Motor neuron (in vitro differentiated cells): ENCODE results near the gene TSHZ1. TPM values are rescaled to one million over a fixed set of nuclear protein-coding genes. Genes with fewer than 3 reads are reported as not detected.
A peak's percentile ranks its signal among the peaks of the same experiment; 100 is the strongest.

ENCODE experiments used
- ATAC-seq, 8 experiments: fragments of 200-7000 bp; cut with Tn5 transposase; replicated peaks in 6 of 8; 2 replicates each; pipeline ENCODE4 v1.8.0; 2021; ENCODE audit warnings: mild to moderate bottlenecking in 8 of 8, moderate library complexity in 8 of 8
- H3K27ac ChIP-seq, 2 donors: fragments of 250-450 bp; sonication (Bioruptor Pico); 2 replicates each; pipeline ENCODE4 v1.9.0; 2021; ENCODE audit warnings: antibody characterized with exemption in 2 of 2, mild to moderate bottlenecking in 2 of 2, moderate library complexity in 1 of 2
- H3K4me1 ChIP-seq, 2 donors: fragments of 250-450 bp; sonication (Bioruptor Pico); replicated peaks in 1 of 2; 2 replicates each; pipeline ENCODE4 v1.6.1; 2021; ENCODE audit warnings: antibody characterized with exemption in 2 of 2, mild to moderate bottlenecking in 2 of 2, moderate library complexity in 1 of 2
- H3K4me3 ChIP-seq, 5 donors: fragments of 250-450 bp; sonication (Bioruptor Pico); 2 replicates each; pipeline ENCODE4 v1.9.0; 2021; ENCODE audit warnings: antibody characterized with exemption in 5 of 5, mild to moderate bottlenecking in 5 of 5, moderate library complexity in 4 of 5
- WGBS, 10 experiments: fragments of 450-650 bp; shearing (Covaris generic); methylation state at CpG; one replicate each; pipeline ENCODE4 v1.0.0; 2022; 5-methylcytosine and 5-hydroxymethylcytosine counted together
- in situ Hi-C, 9 experiments: fragments of 400-800 bp; cut with MboI; loops; one replicate each; pipeline ENCODE4 v1.15.0; 2021; ENCODE audit warnings: low sequenced_read_pairs in 9 of 9, low pct_unique_long_range_greater_than_20kb in 2 of 9; ENCODE audit not compliant: unreplicated experiment in 9 of 9
- total RNA-seq, 8 experiments: library from RNA; unstranded; fragments of 300-600 nt; gene quantifications; 2 replicates each; pipeline versions ENCODE4 v1.2.3 to v1.2.4, GENCODE V29; 2022

Gene TSHZ1
- total RNA-seq, 8 experiments from 2014 or later: 6.5 to 106 (median 53.4) TPM

- ATAC-seq: no peak
- Histone ChIP-seq H3K4me1 (peaks cover 22% of the 10 kb centered on the region in 2 donors), H3K27ac (no peak overlapping the region), H3K4me3 (no peak overlapping the region)
- WGBS, 10 experiments: 53 to 100% (median 87%) methylated on average over 1 to 10 of the region's 20 CpGs
- in situ Hi-C loops: no loop called here
Measured at GRCh38 chr18:75280427-75281280, 70.1 kb downstream of the TSHZ1 start.

GRCh38 chr18:75282746-75283145 is 72.1 kb downstream of the TSHZ1 start:
- no peak for ATAC-seq
- WGBS, 10 experiments: 97 to 100% (median 100%) methylated on average over 2 to 5 of the region's 15 CpGs; no CpG with 5 or more reads in 7 of the 10 experiments
- Histone ChIP-seq H3K27ac (no peak overlapping the region), H3K4me3 (no peak overlapping the region), H3K4me1 (peaks cover 6 to 7% of the 10 kb centered on the region in 2 donors)
- in situ Hi-C loops: no loop called here

- in situ Hi-C loops: no loop called here
- 90 to 100% (median 100%) methylated on average over 1 to 3 of the region's 7 CpGs; no CpG with 5 or more reads in 3 of the 10 experiments for WGBS, 10 experiments
- ATAC-seq: peak in 5 of 8 experiments; percentile 41 to 76 (median 57)
- peak overlapping the region in 1 of 2 donors; percentile 39 for H3K27ac ChIP-seq
- peaks cover 8 to 11% of the 10 kb centered on the region in 2 donors for H3K4me1 ChIP-seq
- H3K4me3 ChIP-seq: no peak overlapping the region
Measured at GRCh38 chr18:75283731-75284130, 73.1 kb downstream of the TSHZ1 start.

GRCh38 chr18:75284566-75284965 is 74.0 kb downstream of the TSHZ1 start:
- Histone ChIP-seq H3K4me1 (peaks cover 10 to 14% of the 10 kb centered on the region in 2 donors), H3K27ac (no peak overlapping the region), H3K4me3 (no peak overlapping the region)
- in situ Hi-C loops: no loop called here
- ATAC-seq: no peak
- 90 to 100% (median 98%) methylated on average over 2 to 16 of the region's 16 CpGs; no CpG with 5 or more reads in 5 of the 10 experiments for WGBS, 10 experiments

GRCh38 chr18:75285876-75286275 is 75.3 kb downstream of the TSHZ1 start:
- Histone ChIP-seq H3K4me1 (peaks cover 13 to 26% of the 10 kb centered on the region in 2 donors), H3K27ac (no peak overlapping the region), H3K4me3 (no peak overlapping the region)
- 93 to 100% (median 100%) methylated on average over 1 to 6 of the region's 24 CpGs; no CpG with 5 or more reads in 7 of the 10 experiments for WGBS, 10 experiments
- in situ Hi-C loops: no loop called here
- no peak for ATAC-seq

- WGBS, 10 experiments: 95 to 100% (median 100%) methylated on average over 1 to 15 of the region's 23 CpGs; no CpG with 5 or more reads in 5 of the 10 experiments
- Histone ChIP-seq H3K27ac (no peak overlapping the region), H3K4me1 (peaks cover 13 to 28% of the 10 kb centered on the region in 2 donors), H3K4me3 (no peak overlapping the region)
- ATAC-seq: no peak
- in situ Hi-C loops: no loop called here
Measured at GRCh38 chr18:75287006-75287405, 76.4 kb downstream of the TSHZ1 start.

- H3K27ac ChIP-seq: no peak overlapping the region
- no peak overlapping the region for H3K4me3 ChIP-seq
- 95 to 100% (median 100%) methylated on average over 2 to 5 of the region's 24 CpGs; no CpG with 5 or more reads in 4 of the 10 experiments for WGBS, 10 experiments
- peaks cover 13 to 28% of the 10 kb centered on the region in 2 donors for H3K4me1 ChIP-seq
- in situ Hi-C loops: no loop called here
- no peak for ATAC-seq
Measured at GRCh38 chr18:75287700-75288099, 77.1 kb downstream of the TSHZ1 start.

GRCh38 chr18:75289761-75290160 is 79.2 kb downstream of the TSHZ1 start:
- WGBS, 10 experiments: 75 to 100% (median 88%) methylated on average over 1 to 4 of the region's 4 CpGs; no CpG with 5 or more reads in 2 of the 10 experiments
- in situ Hi-C loops: no loop called here
- H3K27ac ChIP-seq: no peak overlapping the region
- no peak overlapping the region for H3K4me3 ChIP-seq
- H3K4me1 ChIP-seq: peaks cover 10 to 25% of the 10 kb centered on the region in 2 donors
- no peak for ATAC-seq

GRCh38 chr18:75290737-75291358 is 80.3 kb downstream of the TSHZ1 start:
- no peak for ATAC-seq
- in situ Hi-C loops: no loop called here
- Histone ChIP-seq H3K4me3 (no peak overlapping the region), H3K4me1 (peaks cover 10 to 25% of the 10 kb centered on the region in 2 donors), H3K27ac (no peak overlapping the region)
- WGBS, 10 experiments: 64 to 97% (median 88%) methylated on average over 2 to 9 of the region's 9 CpGs

GRCh38 chr18:75291460-75291859 is 80.9 kb downstream of the TSHZ1 start:
- Histone ChIP-seq H3K4me1 (peaks cover 10 to 27% of the 10 kb centered on the region in 2 donors), H3K4me3 (no peak overlapping the region), H3K27ac (no peak overlapping the region)
- in situ Hi-C loops: no loop called here
- 83 to 100% (median 93%) methylated on average over 1 to 8 of the region's 9 CpGs; no CpG with 5 or more reads in 2 of the 10 experiments for WGBS, 10 experiments
- no peak for ATAC-seq

GRCh38 chr18:75293591-75293990 is 83.0 kb downstream of the TSHZ1 start:
- no peak for ATAC-seq
- in situ Hi-C loops: no loop called here

GRCh38 chr18:75297731-75298130 is 87.1 kb downstream of the TSHZ1 start:
- 0 to 82% (median 71%) methylated on average over 2 to 8 of the region's 8 CpGs; no CpG with 5 or more reads in 3 of the 10 experiments for WGBS, 10 experiments
- H3K4me1 ChIP-seq: peaks cover 7 to 16% of the 10 kb centered on the region in 2 donors
- no peak overlapping the region for H3K27ac ChIP-seq
- no peak overlapping the region for H3K4me3 ChIP-seq
- in situ Hi-C loops: no loop called here
- peak in 3 of 8 experiments; percentile 12 to 31 (median 16) for ATAC-seq

More at GRCh38 chr18:75293591-75293990, 83.0 kb downstream of the TSHZ1 start:
- Histone ChIP-seq H3K4me3 (no peak overlapping the region), H3K27ac (no peak overlapping the region), H3K4me1 (peaks cover 14 to 37% of the 10 kb centered on the region in 2 donors)
- WGBS, 10 experiments: 74 to 100% (median 92%) methylated on average over 2 to 9 of the region's 9 CpGs; no CpG with 5 or more reads in 1 of the 10 experiments
